Activated CD4-positive, CD25-positive, alpha-beta regulatory T cell (primary cell): ENCODE results near the gene ZNF644.

Experiments
- DNase-seq, 4 experiments: peaks; one replicate each; lab custom pipeline; 2025; lab: John Stamatoyannopoulos, UW

The ZNF644 gene

DNA sequence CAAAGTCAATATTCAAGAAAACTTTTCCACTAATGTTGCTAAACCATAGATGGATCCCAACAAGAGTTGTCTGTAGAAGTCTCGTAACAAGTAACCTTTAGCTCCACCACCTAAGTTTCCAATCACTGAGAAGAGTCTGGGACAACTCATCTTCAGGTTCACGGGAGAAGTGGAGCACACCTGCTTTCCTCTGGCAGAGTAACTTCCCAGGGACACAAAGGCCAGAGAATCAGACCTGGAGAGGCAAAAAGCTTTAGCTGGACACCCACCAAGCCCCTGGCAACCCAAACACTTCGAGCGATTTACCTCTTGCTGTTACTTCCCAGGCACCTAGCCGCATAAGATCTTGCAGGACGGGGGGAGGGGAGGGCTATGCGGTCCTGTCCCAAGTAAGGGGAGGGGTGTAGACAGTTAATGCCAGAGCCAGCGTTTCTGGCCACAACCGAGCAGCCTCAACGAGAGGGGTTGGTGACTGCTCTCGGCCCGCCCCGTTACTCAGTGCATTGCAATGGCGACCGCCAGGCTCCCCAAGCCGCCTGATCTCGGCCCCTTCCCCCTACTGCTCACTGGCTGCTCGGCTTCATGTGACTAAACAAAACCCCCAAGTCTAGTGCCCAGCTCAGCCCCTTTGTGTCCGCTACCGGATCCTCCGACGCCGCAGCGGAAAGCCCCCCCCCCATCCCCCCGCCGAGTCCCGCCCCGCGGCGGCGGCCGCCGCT lies 709 bp downstream of the ZNF644 start:
- peak; percentile 54 to 63 (median 54) for DNase-seq

- DNase-seq: no peak
Measured at GRCh38 chr1:91020486-91020885, 1.3 kb downstream of the ZNF644 start.

GRCh38 chr1:91018006-91018405 lies 3.8 kb downstream of the ZNF644 start:
- no peak for DNase-seq

DNA sequence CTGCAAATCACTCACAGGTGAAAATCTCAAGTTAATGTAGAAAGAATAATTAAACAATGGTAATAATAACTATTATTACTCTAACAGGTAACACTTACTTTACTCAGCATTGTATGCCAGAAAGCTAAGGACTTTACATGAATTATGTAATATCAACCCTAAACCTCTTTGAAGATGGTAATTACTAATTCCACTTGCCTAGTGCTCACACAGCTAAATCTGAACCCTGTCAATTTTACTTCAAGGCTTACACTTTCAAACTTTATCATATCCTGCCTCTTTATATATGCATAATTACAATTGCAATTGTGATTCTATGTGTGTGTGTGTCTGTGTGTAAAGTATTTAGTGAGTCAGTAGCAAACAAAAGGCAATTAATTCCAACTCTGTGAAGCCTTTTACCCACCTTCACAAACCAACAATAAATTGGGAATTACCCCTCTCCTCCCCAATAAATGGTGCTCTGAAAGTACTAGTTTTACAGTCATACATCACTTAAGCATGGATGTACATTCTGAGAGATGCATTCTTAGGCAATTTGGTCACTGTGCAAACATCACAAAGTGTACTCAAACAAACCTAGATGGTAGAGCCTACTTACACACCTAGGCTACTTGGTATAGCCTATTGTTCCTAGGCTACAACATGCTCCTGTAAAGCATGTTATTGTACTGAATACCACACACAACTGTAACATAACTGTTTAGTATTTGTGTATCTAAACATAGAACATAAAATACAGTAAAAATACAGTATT lies 5.9 kb downstream of the ZNF644 start:
- no peak for DNase-seq

GRCh38 chr1:91015358-91015780 lies 6.5 kb downstream of the ZNF644 start:
- DNase-seq: no peak

GRCh38 chr1:91014475-91014874 lies 7.4 kb downstream of the ZNF644 start:
- no peak for DNase-seq

DNA sequence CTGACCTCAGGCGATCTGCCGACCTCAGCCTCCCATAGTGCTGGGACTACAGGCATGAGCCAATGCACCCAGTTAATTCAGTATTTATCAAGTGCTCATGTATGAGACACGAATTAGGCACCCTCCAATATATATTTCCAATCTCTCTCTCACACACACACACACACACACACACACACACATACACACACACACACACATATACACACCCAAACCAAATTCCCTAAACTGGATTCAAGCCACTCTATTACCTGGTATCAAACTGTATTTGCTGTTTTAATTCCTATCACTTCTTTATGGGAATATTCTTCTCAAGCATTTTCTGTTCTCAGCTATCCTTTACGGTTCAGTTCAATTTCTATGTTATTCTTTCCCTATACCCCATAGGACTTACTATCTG lies 8.5 kb downstream of the ZNF644 start:
- DNase-seq: no peak

GRCh38 chr1:91012196-91012595 lies 9.6 kb downstream of the ZNF644 start:
- no peak for DNase-seq

DNA sequence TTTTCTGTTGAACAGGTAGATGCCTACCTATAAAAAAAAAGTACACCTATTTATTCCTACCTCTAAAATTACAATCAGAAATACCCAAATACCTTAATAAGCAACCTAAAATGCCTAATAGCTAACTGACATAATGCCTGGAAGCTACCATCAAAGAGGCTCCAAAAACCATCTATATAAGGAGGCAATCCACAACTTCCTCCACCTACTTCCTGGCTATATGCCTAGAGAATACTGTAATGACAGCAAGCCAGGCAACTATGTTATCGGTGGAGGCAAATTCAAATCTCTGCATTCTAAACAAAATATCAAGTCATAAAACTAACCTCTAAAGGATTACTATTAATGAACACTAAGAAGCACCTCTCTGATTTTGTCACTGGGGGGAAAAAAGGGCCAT lies 10.1 kb downstream of the ZNF644 start:
- no peak for DNase-seq

GRCh38 chr1:91007827-91008226 lies 14.0 kb downstream of the ZNF644 start:
- no peak for DNase-seq

- no peak for DNase-seq
Measured at GRCh38 chr1:91007092-91007491, 14.7 kb downstream of the ZNF644 start.

GRCh38 chr1:91006113-91006908 lies 15.5 kb downstream of the ZNF644 start:
- DNase-seq: no peak

DNA sequence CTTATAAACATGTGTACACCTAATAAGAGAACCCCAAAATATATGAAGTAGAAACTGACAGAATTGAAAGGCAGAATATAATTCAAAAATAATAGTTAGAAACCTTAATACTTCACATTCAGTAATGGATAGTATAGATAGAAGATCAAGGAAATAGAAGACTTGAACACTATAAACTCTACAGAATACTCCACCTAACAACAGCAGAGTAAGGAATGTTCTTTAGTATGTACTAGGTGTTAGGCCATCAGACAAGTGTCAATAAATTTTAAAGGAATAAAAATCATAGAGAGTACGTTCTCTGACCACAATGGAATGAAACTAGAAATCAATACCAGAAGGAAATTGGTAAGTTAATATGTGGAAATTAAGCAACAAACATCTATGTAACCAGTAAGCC lies 16.6 kb downstream of the ZNF644 start:
- no peak for DNase-seq

DNA sequence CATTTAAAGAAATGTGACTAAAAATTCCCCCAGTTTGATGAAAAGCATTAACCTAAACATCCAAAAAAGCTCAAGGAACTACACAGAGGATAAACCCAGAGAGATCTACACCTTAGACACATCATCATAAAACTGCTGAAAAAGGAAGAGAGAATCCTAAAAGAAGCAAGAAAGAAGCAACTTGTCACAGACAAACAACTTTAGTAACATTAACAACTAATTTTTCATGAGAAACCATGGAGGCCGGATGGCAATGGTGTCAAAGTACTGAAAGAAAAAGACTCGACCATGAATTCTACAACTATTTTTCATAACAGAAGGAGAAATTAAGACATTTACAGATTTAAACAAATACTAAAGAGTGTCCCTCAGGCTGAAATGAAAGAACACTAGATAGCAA lies 17.7 kb downstream of the ZNF644 start:
- DNase-seq: no peak

- no peak for DNase-seq
Measured at GRCh38 chr1:90996742-90997413, 25.0 kb downstream of the ZNF644 start.

- DNase-seq: no peak
Measured at GRCh38 chr1:90995311-90995894, 26.4 kb downstream of the ZNF644 start.

GRCh38 chr1:90994461-90994860 lies 27.4 kb downstream of the ZNF644 start:
- no peak for DNase-seq

DNA sequence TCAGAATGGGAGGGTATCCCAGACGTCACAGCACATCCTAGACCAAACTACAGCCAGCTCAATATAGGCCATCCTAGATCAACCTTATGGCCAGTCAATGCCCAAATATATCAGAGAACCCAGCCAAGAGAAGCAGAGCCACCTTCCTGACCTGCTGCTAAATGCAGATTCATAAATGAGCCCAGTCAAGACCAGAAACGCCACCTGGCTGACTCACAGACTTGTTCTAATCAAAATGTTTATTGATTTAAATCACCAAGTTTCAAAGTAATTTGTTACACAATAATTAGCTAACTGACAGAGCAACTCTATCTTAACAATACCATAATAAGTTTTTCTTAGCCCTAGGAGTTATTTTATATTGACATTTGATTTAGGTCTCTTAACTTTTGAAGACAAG lies 28.6 kb downstream of the ZNF644 start:
- DNase-seq: no peak

DNA sequence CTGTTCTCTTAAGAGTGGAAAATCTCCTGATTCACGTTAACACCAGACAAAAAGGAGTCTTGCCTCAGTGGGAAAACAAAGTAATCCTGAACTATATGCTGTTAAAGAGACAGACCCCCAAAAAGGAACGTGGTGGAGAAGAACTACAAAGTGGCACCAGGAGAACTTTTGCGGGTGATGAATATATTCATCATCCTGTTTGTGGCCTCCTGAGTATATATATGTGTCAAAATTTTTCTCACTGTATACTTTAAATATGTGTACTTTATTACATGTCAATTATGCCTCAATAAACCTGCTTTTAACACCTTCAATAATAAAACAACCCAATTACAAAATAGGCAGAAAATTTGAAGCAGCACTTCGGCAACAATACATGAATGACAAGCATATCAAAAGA lies 31.1 kb downstream of the ZNF644 start:
- no peak for DNase-seq

DNA sequence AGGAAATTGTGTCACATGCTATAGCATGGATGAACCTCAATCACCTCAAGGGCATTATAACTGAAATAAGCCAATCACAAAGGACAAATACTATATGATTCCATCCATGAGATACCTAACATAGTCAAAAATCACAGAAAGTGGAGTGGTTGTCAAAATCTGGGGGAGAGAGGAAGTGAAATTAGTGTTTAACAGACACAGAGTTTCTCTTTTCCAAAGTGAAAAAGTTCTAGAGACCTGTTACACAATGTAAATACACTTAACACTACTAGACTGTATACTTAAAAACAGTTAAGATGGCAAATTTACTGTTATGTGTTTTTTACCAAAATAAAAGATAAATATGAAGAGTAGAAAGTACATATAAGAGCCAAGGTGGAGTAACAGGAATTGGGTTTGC lies 31.8 kb downstream of the ZNF644 start:
- DNase-seq: no peak

- DNase-seq: no peak
Measured at GRCh38 chr1:90989302-90989701, 32.5 kb downstream of the ZNF644 start.

DNA sequence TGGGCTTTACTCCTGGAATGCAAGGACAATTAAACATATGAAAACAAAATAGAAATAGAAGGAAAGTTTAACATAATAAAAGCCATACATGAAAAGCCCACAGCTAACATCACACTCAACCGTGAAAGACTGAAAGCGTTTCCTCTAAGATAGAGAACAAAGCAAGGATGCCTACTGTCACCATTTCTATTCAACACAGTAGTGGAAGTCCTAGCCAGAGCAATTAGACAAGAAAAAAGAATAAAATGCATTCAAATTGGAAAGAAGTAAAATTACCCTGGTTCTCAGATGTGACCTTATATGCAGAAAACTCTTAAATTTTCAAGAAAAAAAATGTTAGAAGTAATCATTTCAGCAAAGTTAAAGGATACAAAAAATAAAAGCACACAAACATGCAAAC lies 34.0 kb downstream of the ZNF644 start:
- no peak for DNase-seq
